ENCODE results near the gene SORL1.
"Not testable (repeated sequence)": the region's sequence is repeated elsewhere in the genome, so short reads cannot be mapped to it uniquely, and the experiment has no call there.

SORL1 gene

DNA sequence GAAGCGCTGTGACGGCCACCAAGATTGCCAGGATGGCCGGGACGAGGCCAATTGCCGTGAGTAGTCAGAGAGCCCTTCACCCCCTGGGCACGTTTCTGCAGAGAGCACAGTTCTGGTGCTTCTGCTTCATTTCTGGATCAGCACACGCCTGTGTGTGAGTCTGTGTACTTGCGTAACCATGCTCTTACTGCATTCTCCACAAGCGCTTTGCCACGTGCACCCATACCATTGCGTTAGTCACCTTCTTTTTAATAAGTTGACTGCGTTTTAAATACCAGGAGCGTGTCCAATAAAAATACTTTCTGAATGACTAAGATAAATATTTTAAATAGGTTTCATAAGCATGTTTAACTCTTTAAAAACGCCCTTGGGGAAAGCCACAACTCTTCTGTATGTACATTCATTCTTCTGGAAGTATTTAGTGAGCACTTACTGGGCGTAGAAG, 143.6 kb downstream of the SORL1 start:
- DNase-seq, result no peak

DNA sequence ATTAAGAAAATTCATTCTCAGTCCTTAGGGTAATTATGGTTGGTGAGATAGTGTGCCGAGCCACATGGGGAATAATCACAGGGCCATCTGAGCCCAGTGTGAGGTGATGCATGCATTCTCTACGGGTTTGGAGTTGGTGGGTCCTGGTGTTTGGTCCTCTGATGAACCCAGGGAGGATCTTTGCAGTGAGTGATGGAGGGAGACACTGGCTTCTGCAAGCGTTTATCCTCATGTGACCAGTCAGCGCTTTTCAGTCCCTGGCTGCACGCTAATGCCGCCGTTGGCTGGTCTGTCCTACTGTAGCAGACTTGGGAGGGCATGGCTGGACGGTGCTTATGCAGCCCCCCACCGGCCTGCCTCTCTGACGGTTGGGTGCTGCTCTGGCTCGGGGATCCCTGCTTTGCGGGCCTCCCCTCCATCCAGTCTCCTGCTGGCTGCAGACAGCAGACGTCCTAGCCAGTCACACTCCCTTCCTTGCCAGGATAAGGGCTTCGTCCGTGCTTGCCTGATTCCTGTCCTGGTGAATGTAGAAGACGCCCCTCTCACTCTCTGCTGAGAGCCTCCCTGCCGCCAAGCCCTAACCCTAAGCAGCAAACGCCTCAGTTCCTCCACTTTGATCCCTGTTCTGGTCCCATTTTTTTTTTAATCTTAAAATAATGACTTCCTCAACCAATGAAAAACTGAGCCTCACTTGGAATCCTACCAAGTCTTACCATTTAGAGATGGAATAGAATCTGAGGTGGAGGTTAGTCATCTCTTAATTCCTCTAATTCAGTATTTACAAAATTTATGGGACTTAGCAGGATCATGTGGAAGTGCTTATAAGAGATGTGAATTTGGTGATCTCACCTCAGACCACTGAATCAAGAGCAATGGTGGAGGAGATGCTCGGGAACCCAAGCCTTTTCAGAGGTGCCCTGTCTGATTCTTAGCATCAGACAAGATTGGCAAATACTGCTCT, 144.4 kb downstream of the SORL1 start:
- DNase-seq, result no peak

DNA sequence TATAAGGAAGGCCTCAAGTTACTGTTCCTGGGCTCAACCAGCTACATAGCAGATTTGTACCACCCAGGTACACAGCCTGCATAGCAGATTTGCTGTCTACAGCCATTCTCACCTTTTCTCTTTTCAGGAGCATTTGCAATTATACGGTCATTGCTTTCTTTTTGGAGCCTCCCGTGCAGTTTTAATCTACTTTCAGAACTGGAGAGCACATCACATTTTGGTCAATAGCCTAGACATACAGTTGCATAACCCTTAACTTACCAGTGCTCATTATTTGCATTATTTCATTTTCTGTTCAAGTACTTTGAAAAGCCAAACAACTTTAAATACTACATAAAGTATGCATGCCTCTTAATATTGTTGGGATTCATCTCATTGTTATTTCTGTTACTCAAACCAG, 151.2 kb downstream of the SORL1 start:
- no peak for DNase-seq

DNA sequence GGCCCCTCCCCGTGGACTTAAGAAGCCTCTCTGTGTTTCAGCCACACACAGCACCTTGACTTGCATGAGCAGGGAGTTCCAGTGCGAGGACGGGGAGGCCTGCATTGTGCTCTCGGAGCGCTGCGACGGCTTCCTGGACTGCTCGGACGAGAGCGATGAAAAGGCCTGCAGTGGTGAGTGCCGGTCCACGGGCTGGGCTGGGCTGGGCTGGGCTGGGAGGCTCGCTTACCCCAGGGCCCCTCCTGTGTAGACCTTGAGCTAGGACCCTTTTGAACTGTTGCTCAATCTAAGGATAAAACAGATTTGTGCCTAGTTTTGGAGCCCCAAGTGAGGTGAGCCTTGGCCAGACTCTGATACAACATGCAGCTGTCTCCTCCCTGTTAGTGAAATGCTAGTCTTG, 152.0 kb downstream of the SORL1 start:
- DNase-seq, result no peak

DNA sequence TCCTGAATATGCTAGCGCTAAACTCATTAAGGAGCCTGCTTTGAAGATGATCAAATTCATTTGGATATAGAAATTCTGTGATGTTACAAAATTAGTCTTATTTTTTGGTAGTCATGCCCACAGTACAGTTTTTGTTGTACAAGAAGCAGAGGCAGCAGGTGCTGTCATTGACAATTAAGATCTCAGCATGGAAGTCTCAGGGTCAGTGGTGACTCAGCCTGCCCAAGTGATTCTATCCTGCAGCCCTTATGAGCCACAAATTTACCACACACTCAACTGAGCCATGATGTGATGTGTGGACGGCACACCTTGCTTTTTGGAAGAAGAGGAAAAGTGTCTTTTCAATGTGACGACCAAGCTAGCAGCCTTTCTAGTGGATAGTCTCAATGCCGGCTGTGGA, 154.2 kb downstream of the SORL1 start:
- DNase-seq, result no peak

DNA sequence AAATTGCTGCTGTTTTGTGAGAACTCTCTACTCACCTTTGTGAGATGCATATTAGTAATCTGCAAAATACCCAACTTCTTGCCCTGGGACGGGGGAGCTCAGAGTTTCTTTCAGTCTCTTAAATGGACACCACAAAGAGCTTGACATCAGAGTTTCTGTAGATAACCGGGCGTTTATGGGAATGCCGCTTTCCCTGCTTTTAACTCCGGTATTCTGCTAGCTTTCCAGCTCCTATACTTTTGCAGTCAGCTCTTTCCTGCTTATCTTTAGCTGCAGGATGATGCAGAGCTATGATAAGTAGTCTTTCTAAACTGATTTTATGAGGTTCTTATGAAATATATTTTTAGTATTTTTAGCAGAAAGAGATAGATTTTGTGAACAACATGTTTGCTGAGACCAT, 155.2 kb downstream of the SORL1 start:
- no peak for DNase-seq

DNA sequence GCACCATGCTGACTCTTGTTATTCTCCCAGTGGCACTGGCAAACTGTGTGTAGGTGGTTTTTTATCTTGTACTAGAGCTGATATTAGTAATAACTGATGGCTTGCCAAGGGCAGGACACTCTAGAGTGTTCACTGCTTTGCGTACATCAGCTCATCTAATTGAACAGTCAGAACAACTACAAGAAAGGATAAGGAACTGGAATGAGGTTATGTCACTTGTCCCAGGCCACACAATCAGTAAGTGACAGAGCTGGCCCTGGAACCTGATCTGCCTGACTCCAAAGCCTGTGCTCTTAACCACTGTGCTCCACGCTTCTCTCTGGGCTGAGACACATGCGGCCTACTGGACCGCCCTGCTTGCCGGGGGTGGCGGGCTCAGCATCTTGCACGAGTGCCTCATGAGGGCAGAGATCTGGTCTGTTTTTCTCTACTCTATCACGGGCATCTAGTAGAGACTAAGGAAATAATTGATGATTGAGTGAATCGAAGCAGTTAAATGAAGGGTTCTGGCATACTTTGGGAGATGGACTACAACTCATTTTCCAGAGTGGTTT, 156.5 kb downstream of the SORL1 start:
- no peak for DNase-seq

DNA sequence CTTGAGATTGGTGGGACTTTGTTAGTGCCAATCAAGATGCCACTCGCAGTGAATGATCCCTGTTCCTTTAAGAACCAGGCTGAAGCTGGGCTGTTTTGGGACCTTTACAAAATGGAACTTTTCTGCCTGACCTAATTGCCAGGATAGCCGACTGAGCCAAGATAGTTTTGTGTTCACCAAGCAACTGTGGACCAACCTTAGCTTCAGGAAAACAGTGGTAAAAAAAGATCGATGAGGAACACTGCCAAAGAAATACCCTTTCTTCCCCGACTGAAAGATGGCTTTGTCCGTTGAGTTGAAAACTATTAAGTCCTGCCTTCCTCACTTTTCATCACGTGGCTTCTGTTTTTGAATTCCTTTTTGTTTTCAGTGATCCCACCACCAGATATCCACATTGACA, 158.6 kb downstream of the SORL1 start:
- DNase-seq, result no peak

DNA sequence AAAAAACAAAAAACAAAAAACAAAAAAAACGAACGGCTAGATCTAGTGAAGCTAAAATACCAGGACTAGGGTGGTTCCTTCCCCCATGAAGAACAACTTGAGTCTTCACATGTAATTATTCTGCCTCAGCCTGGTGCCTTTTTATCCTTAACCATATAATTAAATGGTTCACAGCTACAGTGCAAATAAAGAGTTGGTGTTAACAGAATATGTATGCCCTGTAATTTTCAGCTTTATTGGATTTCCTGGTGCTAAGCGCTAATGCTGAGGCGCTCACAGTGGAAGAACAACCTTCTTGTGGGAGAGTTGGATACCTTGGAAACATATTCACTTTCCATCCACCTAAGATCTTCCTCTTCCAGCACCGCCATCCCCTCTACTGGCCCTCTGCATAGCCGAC, 159.1 kb downstream of the SORL1 start:
- no peak for DNase-seq

DNA sequence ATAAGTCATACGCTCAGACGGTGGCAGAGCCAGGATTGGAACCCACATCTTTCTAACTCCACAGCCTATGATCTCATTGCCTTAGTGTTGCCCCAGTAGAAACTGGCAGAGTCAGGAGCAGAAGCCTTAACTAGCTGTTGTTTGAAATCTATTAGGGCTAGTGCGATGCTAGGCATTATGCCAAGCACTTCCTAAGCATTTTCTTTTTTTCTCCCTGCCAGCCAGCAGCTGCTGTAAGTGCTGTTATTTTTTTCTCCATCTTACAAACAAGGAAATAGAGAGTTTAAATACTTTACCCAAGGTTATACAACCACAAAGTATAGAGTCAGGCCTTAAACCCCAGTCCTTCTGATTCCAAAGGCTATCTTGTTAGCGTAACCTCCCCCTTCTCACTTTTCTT, 161.6 kb downstream of the SORL1 start:
- DNase-seq, result no peak

DNA sequence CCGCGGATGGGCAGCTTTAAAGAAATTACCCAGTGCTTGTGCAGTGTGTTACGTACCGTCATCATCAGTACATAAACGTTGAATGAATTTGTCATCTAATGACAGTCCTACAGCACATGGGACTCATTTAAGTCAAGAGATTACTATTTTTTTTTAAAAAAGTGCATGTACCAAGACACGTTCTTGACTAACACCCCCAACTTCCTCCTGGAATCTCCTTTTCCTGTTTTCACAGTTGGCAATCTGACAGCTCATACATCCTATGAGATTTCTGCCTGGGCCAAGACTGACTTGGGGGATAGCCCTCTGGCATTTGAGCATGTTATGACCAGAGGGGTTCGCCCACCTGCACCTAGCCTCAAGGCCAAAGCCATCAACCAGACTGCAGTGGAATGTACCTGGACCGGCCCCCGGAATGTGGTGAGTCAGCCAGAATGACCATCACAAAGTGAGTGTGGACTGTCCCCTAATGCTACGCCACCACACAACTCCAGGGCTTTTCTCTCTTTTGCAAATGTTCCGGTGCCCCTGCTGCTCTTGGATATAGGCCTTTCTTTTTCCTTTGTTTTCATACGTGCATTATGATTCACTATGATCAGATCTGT, 162.6 kb downstream of the SORL1 start:
- DNase-seq, result no peak

DNA sequence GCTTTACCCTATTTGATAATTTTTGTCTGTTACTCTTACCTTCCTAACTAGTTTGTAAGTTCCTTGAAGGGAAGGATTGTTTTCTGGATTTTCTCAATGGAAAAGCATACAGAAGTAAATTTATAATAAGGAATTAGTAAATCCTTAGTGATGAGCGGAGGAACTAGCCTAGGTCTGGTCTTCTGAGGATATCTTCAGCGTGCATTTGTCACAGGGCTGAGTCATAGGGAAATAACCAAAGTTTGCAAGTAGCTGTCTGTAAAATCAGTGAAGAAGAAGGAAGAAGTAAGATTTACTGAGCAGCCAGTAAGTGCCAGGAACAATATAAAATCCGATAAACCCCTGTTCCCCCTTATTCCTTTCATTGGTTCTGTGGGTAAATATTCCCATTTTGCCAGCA, 163.4 kb downstream of the SORL1 start:
- DNase-seq, result no peak

DNA sequence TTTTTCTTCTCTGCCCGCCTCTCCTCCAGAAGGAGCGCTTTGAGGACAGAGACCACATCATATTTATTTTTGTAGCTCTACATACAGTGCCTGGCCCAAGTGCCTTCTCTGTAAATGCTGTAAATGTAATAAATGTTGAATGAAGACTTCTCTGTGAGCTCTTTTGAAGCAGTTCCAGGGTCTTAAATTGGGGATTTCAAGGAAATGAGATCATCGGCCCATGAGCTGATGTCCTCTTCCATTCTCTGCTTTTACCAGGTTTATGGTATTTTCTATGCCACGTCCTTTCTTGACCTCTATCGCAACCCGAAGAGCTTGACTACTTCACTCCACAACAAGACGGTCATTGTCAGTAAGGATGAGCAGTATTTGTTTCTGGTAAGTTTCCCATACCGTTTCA, 166.4 kb downstream of the SORL1 start:
- no peak for DNase-seq

DNA sequence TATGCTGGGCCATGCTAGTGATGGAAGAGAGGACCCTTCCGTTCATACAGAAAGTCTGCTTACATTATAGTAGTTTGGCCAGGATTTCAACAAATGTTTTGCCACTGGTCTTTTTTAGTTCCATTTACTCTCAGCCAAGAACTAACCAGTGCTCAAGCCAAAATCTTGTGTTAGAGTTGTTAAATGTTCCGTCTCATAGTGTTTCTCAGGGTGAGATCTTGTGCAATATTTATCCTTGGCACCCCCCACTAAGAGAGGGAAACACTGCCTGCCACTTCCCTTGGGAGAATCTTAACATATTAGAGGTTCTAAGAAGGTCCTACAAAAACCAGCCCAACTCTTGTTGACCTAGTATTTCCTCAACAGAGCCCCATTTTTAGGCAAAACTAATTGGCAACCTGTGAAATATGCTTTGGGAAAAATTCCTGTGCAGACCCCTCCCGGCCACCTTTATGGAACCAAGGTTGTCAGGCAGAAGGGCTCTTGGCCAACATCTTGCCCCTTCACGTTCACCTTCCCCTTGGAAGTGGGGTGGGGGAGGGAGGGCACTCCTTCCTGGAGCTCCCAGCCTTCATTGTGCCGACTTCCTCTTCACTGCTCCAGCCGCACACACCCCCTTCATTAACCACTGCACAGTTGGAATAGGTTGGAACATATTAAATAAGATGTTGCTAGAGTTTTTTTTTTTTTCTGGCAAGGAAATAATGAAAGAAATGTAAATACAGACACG, 173.8 kb downstream of the SORL1 start:
- no peak for DNase-seq

DNA sequence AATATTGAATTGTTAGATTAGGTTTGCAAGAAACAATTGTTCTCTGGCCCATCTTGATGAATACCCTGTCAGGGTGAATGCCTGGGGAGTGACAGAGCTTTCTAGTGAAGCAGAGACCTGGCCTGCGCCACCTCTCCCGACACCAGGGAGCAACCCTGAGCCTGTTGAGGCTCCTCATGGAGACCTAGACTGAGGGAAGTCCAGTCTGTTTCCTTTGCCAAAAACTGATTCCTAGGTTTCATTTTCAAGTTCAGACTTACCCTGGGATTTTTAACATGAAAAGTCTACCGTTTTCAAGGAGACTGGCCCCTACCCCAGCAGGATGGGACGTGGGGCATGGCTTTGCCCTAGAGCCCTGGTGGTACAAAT, 174.4 kb downstream of the SORL1 start:
- no peak for DNase-seq

DNA sequence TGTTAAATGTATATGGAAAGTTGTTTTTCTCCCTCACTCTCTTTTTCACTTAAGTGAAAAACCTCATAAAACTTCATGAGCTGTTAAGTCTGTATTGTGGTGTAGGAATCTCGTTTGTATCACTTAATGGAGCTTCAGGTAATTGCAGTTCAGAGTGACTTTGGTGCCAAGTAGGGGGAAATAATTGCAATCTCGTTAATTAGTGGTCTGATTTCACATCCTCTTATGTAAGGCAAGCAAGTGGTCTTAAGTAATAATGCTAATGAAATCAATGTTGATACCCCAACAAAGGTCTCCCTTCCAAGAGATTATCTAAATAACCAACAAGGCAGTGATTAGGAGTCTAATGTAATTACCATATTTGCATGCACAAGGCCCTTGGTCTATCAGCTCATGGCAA, 174.9 kb downstream of the SORL1 start:
- no peak for DNase-seq

DNA sequence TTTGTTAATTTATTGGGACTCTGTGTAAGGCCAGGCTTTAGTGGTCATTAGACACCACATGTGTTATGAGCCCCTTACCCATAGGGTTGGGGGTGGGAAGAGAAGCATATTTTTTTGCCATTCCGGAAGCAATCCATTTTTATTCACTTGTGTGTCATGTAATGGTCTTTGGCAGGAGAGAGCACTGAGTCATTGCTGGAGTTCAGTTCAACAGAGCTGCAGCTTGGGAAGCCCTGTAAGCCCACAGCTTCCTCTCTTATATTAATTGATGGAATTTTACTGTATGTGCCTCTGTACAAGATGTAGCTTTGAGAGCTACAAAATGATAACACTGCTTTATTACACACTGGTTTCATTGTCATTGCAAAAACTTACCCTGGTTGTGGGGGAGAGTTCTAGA, 177.9 kb downstream of the SORL1 start:
- DNase-seq, result no peak

DNA sequence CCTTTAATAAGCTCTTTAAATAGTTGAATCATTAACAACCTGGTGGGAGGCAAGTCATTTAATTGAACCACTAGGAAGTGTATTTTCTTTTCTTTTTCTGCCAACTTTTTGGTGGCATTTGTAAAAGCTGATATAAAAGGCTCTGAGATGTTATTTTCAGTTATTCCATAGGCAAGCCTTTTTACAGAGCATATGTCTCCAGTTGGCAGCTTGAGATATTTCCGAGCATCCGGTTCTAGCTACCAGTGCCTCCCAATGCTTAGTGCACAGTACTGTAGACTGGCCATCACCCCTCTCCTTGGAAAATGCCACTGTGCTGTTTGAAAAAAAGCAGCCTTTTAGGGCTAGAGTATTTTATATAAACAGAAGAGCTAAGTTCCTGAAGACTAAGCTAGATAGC, 179.3 kb downstream of the SORL1 start:
- no peak for DNase-seq

DNA sequence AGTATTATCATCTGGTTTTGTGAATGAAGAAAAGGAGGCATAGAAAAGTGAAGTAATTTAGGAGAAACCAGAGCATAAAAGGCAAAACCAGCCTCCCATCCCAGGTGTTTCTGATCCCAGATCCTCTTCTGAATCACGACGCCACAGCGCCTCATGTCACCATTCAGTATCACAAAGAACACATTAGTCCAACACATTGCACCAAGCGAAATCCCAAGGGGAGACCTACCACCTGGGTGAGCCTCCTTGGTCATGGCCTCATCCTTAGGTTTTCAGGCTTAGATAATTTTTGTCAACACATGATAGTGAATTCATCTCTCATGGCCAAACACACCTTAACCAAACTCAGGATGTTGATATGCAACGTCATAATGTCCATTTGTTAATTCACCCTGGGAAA, 182.2 kb downstream of the SORL1 start:
- no peak for DNase-seq

DNA sequence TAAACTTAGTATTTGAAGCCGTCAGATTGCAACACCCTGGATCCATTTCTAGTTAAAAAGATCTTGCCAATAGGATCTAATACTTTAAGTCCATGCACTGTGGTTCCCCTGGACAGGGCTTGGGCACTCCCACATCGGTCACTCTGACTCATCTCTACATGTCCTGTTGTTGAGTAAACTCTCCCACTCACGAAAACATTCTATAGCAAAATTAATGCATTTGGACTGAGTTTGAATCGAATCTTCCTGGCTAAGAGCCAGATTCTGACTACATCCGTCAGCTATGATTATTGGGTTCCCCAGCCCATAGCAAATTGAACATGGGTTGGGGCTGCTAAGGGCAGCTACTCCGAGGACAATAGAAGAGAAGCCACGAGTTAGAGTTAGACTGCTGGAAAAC, 182.8 kb downstream of the SORL1 start:
- DNase-seq, result no peak

DNA sequence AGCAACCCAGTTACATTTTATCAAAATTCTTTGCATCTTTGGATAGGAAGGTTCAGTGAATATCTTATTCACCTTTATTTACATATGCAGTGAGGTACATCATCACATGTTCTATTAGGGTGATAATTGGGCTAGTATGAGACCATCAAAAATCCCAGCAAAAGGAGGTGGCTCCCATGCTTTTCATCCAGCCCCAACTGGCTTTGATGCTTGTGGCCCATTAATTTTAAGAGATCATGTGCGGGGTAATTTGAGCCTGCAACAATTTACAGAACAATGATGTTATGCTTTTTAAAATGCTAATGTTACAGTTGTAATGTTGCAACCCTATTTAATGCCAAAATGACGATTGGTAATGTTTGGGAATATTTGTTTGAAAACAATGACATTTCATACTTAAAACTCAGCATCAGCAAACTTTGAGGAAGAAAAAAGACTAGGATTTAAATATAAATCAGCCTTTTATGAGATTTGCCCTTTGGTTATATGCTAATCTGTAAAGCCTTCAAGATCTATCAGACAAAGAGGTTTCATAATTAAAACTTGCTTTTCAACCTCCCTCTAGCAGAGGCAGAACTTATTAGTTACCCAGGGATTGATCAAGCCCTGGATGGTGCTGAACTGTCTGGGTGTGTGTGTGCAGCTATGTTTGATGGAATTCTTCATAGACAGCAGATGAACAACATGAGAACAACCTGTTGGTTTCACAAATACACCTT, 184.1 kb downstream of the SORL1 start:
- no peak for DNase-seq

DNA sequence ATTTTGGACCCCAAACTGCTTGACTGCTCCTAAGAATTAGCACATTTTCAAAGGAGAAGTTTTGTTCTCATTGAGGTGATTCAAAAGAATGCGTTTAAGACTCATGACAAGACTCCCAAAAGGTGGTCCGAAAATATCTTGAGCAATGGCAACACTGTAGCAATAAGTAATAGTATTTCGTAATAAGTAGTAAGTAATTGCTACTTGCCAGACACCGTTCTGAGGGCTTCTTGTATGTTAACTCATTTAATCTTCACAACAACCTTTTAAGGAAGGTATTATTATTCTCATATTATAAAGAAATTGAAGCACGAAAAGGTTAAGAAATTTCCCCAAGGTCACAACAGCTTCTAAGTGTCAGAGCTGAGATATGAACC, 184.7 kb downstream of the SORL1 start:
- no peak for DNase-seq

DNA sequence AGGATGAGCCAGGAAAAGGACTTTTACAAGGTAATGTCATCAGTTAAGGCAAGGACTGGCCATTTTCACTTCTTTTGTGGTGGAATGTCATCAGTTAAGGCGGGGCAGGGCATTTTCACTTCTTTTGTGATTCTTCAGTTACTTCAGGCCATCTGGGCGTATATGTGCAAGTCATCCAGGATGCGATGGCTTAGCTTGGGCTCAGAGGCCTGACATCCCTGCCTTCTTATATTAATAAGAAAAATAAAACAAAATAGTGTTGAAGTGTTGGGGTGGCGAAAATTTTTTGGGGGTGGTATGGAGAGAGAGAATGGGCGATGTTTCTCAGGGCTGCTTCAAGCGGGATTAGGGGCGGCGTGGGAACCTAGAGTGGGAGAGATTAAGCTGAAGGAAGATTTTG, 185.5 kb downstream of the SORL1 start:
- not testable (repeated sequence) for DNase-seq
